ENCODE results near the gene PTER. TPM values are rescaled to one million over a fixed set of nuclear protein-coding genes. Genes with fewer than 3 reads are reported as not detected.

The PTER gene
- total RNA-seq, 4 donors from 2014 or later: 7.1 to 19.5 (median 12.8) TPM

DNA sequence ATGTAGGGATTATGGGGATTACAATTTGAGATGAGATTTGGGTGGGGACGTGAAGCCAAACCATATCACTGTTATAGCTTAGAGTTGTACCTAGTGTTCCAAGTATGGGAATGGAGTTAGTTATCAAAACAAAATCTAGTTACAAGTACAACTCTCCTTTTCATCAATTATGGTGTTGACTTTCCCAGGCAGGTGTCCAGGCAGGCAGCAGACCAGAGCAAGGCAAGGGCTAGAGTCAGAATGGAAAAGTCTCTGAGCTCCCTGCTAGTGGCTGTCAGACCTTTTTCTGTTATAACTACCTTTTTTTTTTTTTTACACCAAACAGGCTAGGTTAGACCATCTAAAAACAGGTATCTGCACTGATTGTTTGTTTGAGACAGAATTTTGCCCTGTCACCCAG is 29.2 kb downstream of the PTER start:
- no peak for DNase-seq (ENCODE audit: low spot score)
- TF ChIP-seq, protein P1, sequence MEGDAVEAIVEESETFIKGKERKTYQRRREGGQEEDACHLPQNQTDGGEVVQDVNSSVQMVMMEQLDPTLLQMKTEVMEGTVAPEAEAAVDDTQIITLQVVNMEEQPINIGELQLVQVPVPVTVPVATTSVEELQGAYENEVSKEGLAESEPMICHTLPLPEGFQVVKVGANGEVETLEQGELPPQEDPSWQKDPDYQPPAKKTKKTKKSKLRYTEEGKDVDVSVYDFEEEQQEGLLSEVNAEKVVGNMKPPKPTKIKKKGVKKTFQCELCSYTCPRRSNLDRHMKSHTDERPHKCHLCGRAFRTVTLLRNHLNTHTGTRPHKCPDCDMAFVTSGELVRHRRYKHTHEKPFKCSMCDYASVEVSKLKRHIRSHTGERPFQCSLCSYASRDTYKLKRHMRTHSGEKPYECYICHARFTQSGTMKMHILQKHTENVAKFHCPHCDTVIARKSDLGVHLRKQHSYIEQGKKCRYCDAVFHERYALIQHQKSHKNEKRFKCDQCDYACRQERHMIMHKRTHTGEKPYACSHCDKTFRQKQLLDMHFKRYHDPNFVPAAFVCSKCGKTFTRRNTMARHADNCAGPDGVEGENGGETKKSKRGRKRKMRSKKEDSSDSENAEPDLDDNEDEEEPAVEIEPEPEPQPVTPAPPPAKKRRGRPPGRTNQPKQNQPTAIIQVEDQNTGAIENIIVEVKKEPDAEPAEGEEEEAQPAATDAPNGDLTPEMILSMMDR (IDR thresholded peaks at IDR 0.05): no peak
- no peak for ATAC-seq (ENCODE audit: low FRiP score)

DNA sequence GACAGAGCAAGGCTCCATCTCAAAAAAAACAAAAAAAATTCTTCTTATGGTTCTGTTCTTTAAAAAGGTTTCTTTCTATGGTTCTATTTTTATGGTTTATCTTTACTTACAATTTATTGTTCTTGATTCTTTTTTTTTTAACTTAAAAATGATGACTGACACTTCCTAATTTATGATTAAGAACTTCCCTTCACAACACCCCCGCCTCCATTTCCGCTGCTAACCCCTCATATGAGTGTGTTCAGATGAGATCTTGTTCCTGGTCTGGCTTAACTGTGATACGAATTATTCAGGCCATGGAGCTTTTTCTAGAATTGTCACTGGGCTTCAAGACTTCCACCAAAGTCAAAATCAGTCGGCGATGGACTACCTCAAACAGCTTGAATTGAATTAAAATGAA is 33.9 kb downstream of the PTER start:
- DNase-seq (ENCODE audit: low spot score) (no peak), ATAC-seq (ENCODE audit: low FRiP score) (no peak)
- TF ChIP-seq, protein P1 (IDR thresholded peaks at IDR 0.05): no peak

DNA sequence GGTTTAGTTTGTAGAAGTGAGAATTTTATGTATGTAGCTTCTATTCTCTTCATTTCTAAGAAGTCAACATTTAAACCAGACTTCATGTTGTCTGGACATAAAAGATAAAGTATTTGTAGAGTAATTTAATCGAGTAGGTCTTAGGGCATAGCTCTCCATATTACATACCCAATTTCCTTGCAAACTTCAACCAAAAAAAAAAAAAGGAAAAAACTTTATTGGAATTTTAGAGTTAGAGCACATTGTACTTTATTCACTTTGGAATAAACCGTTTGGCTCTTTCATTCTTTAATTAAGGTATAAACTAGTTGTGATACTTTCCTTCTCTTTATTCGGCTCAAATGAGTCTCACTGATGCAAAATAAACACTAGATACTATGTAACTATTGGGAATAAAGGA is 36.0 kb downstream of the PTER start:
- ATAC-seq (ENCODE audit: low FRiP score) (no peak), DNase-seq (ENCODE audit: low spot score) (no peak)
- TF ChIP-seq, protein P1 (IDR thresholded peaks at IDR 0.05): no peak

DNA sequence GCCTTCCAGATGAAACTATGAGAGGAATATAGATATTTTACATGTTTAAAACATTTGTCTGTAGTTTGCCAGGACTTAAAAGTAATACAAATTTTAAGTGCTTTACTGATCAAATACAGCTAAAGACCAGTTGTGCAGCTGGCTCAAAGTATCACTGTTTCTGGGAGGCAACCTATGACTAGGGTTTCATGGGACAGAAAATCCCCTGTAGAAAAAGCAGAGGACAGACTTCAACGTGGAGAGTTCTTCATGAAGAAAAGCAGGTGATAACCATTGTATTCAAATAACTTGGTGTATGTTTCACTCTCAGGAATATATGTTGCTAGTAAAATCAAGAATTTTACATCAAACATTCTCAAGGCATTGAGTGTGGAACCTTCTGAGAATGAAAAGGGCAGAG is 40.9 kb downstream of the PTER start:
- TF ChIP-seq, protein P1 (IDR thresholded peaks at IDR 0.05): no peak
- ATAC-seq (ENCODE audit: low FRiP score): no peak
- no peak for DNase-seq (ENCODE audit: low spot score)

DNA sequence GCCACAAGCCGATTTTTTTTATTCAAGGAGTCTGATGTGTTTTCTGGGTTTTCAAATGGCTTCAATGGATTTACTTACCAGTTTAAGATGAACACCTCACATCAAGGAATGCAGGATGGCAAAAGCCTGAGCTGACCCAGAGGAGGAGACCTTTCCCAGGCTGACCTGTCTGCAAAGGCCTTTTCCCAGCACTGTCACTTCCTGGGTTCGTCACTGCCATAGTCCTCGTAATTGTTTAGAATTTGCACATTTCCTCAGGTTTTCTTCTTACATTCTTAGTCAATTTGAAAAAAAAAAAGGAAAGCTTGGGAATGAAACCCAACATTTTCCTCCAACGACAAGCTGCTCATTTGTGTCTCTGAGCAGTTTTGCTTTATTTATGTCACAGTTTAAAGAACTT is 42.0 kb downstream of the PTER start:
- ATAC-seq (ENCODE audit: low FRiP score): no peak
- no peak for DNase-seq (ENCODE audit: low spot score)
- TF ChIP-seq, protein P1 (IDR thresholded peaks at IDR 0.05): no peak

DNA sequence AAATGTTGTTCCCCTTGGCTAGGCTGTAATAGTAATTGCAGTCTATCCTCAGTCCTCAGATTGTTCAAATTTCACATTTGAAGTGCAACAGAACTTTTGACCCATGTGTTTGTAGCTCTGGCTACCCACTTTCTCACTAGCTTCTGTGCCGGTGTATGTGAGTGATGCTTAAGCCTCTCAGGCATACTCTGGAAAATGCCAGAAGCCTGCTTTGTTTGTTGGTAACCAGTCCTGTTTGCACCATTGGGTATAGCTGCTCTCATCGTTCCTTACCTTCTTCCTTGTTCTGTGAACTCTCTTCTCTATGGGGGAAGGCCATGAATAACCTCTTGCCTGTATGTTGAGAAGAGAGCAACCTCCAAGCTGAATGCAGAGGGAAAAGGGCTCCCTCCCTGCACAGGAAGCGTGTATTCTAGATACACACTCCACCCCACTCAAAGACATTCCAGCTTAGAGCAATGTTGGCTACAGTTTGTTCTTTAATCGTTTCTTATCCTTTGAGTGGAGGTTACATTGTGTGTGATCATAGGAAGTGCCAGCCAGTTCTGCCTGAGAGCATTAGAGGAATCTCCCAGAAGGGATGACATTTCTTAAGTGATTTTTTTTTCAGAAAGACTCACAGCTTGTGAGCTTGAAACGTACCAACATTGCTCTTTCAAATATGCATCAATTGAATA is 44.4 kb downstream of the PTER start:
- ATAC-seq (ENCODE audit: low FRiP score) (no peak), DNase-seq (ENCODE audit: low spot score) (no peak)
- TF ChIP-seq, protein P1 (IDR thresholded peaks at IDR 0.05): no peak

DNA sequence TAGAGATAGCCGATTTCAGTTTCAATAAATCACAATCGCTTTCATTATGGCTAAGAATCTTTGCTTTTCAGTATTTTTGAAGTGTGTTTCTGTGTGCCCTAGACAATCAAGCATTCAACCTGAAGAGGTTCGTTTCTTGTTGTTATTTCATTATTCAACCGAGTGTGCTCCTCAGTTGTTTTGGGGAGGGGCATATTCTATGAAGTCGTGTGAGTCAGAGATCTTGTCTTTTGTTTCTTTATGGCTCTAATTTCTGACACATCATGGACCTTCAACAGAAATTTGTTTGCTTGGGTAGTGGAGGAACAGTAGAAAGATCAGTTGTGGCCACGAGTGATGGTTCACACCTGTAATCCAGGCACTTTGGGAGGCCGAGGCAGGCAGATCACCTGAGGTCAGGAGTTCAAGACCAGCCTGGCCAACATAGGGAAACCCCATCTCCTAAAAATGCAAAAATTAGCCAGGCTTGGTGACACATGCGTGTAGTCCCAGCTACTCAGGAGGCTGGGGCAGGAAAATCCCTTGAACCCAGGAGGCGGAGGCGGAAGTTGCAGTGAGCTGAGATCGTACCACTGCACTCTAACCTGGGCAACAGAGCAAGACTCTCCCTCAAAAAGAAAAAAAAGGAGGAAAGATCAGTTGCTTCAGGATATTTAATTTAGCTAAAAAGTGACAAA is 46.6 kb downstream of the PTER start:
- TF ChIP-seq, protein P1 (IDR thresholded peaks at IDR 0.05): no peak
- DNase-seq (ENCODE audit: low spot score) (no peak), ATAC-seq (ENCODE audit: low FRiP score) (no peak)

All from omental fat pad (tissue), 4 donors.